Ovary (tissue), 3 donors: ENCODE measurements around the gene MACC1.

ENCODE experiments used
- CTCF ChIP-seq, 3 donors: fragments of 450-650 bp in 2 of 3; fragments of 200-600 bp in 1 of 3; IDR thresholded peaks; one replicate each; pipeline versions ENCODE4 v1.5.1 to v1.8.0; 2016 to 2022; ENCODE audit warnings: antibody characterized with exemption in 3 of 3, mild to moderate bottlenecking in 1 of 3
- POLR2A ChIP-seq: fragments of 450-650 bp; IDR thresholded peaks from one replicate; pipeline ENCODE4 v1.6.1; 2017; ENCODE audit warnings: antibody characterized with exemption, mild to moderate bottlenecking, moderate library complexity
- donor health status: DM: no; HTN: no; CAD: no.

- no peak for TF ChIP-seq POLR2A
- TF ChIP-seq CTCF (IDR thresholded peaks at IDR 0.05), result no peak
Observed at GRCh38 chr7:20237464-20238193, 20.4 kb upstream of the MACC1 start.
